Cardiac muscle cell (in vitro differentiated cells and primary cell): ENCODE measurements around the gene EXOC3. TPM values are rescaled to one million over a fixed set of nuclear protein-coding genes. Genes with fewer than 3 reads are reported as not detected.

ENCODE experiments used
- DNase-seq, 2 donors: peaks; one replicate each; pipeline versions ENCODE4 v3.0.0 to v3.0.0-alpha.2; 2010 to 2017; ENCODE audit warnings: low read depth in 1 of 2, low spot score in 1 of 2
- H3K27ac ChIP-seq: fragments of 200-600 bp; sonication (generic); 2 replicates; pipeline ENCODE4 v1.5.1; 2016
- H3K27me3 ChIP-seq: fragments of 200-600 bp; sonication (generic); 2 replicates; pipeline ENCODE4 v1.6.0; 2016; ENCODE audit warnings: control low read depth
- H3K36me3 ChIP-seq: fragments of 200-600 bp; sonication (generic); 2 replicates; pipeline ENCODE4 v1.5.1; 2016; ENCODE audit warnings: control low read depth
- H3K4me1 ChIP-seq: fragments of 200-600 bp; sonication (generic); 2 replicates; pipeline ENCODE4 v1.8.1; 2017; ENCODE audit warnings: low read depth, mild to moderate bottlenecking, mixed run types
- H3K4me3 ChIP-seq: fragments of 200-600 bp; sonication (generic); 2 replicates; pipeline ENCODE4 v1.5.1; 2016; ENCODE audit warnings: mild to moderate bottlenecking
- H3K9me3 ChIP-seq: fragments of 200-600 bp; sonication (generic); 2 replicates; pipeline ENCODE4 v1.5.1; 2017; ENCODE audit warnings: low read depth, mild to moderate bottlenecking, control low read depth
- polyA plus RNA-seq: library from polyadenylated mRNA; unstranded; fragments of >200 nt; fragmentation: Nextera tagmentation; extraction: Ambion mirVana; gene quantifications from 2 replicates; pipeline ENCODE4 v1.2.1, GENCODE V29; 2016
- total RNA-seq: library from RNA; depleted of rRNA; stranded (reverse); fragments of >200 nt; gene quantifications from 2 replicates; pipeline ENCODE4 v1.2.3, GENCODE V29; 2016
- TF ChIP-seq, protein P1 (sequence below): IDR thresholded peaks from 2 replicates; pipeline ENCODE4 v1.5.1; 2012; ENCODE audit warnings: low read depth, mild to moderate bottlenecking, low read length

Gene EXOC3
- total and polyA plus RNA-seq, 2 experiments from 2014 or later, result 34.8 to 56.4 TPM

DNA sequence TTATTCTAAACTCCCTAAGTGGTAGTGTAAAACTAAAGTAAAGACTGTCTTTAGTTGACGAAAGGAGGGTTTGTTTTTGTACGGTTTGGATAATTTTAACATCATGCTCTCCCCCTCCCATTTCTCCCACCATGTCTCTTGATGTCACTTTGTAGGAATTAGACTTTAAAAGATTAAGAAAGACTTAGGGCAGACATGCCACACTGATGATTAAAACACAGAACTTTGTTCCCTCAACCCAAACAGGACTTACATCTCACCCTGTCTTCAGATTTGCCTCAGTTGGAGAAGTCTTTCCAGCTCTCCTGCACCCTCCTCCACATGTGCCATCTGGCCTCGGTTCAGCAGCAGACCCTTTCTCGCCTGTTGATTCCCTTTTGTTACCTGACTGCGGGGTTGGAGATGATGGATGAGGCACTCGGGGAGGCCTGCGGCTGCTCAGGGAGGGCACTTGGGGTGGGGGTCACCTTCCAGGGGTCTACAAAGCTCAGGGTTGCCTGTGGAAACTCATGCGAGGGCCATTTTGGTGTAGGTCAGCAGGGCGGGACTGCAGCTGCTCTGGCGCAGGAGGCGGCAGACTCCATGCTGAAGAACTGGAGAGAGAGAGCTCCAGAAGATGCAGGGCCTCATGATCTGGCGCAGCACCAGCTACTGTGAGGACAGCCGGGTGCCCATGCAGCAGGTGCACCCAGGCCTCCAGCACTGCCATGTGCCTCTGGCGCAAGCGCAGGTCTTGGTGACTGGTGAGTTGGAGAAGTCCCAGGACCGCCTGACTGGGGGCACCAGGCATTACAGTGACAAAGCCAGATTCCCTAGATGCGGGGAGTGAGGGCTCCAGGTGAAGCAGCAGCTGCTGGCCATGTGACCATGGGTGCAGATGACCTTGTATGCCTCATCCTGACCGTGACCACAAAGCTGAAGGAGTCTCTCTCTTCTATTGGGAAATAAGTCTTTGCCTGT is 24.5 kb upstream of the EXOC3 start:
- TF ChIP-seq, protein P1, sequence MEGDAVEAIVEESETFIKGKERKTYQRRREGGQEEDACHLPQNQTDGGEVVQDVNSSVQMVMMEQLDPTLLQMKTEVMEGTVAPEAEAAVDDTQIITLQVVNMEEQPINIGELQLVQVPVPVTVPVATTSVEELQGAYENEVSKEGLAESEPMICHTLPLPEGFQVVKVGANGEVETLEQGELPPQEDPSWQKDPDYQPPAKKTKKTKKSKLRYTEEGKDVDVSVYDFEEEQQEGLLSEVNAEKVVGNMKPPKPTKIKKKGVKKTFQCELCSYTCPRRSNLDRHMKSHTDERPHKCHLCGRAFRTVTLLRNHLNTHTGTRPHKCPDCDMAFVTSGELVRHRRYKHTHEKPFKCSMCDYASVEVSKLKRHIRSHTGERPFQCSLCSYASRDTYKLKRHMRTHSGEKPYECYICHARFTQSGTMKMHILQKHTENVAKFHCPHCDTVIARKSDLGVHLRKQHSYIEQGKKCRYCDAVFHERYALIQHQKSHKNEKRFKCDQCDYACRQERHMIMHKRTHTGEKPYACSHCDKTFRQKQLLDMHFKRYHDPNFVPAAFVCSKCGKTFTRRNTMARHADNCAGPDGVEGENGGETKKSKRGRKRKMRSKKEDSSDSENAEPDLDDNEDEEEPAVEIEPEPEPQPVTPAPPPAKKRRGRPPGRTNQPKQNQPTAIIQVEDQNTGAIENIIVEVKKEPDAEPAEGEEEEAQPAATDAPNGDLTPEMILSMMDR, result no peak
- Histone ChIP-seq H3K9me3 (no peaks in the 10 kb centered on the region), H3K27ac (no peak overlapping the region), H3K27me3 (no peaks in the 10 kb centered on the region), H3K4me1 (peaks cover 4% of the 10 kb centered on the region), H3K36me3 (no peaks in the 10 kb centered on the region), H3K4me3 (no peak overlapping the region)
- no peak for DNase-seq

DNA sequence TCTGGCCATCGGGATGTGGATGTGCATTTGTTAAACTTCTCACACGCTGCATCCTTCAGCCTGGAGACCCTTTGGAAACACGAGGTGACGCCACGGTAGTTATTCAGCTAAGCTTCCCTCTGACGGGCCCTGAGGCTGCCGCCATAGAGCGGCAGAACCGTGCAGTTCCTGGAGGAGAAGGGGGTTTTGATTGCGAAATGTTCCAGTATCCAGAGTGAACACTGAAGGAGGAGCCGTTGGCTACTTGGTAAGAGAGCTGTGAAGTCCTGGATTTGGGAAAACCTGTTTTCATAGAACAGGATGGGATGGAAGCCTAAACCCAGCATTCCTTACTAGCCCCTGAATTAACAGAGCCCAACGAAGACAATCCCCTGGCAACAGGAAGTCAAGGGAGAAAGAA is 23.0 kb upstream of the EXOC3 start:
- Histone ChIP-seq H3K27ac (no peak overlapping the region), H3K9me3 (no peaks in the 10 kb centered on the region), H3K4me3 (no peak overlapping the region), H3K27me3 (no peaks in the 10 kb centered on the region), H3K4me1 (peaks cover 4% of the 10 kb centered on the region), H3K36me3 (no peaks in the 10 kb centered on the region)
- no peak for DNase-seq
- TF ChIP-seq, protein P1, result no peak

DNA sequence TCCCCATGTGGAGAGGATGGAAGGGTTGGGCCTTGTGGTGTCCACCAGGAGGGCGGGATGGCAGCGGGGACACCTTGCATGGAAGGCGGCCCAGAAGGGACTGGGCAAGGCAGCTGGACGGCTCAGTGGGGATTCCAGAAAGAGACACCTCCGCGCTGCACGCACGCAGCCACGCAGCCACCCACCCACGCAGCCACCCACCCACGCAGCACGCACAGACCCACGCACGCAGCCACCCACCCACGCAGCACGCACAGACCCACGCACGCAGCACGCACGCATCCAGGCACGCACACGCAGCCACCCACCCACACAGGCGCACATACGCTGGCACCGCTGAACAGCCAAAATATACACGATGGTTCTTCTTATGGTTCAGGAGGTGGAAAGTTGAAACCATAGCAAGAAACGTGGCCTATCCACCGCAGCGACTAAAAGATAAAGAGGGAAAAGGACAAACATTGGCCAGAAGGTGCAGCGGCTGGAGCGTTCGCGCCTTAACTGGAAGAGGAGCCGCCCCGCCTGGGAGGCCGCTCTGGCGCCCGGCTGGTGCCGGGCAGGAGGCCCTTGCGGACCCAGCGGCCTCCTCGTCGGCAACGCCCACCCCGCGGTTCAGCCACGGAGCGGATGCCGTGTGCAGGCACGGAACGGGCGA is 22.2 kb upstream of the EXOC3 start:
- TF ChIP-seq, protein P1, result no peak
- Histone ChIP-seq H3K9me3 (no peaks in the 10 kb centered on the region), H3K4me1 (peaks cover 2% of the 10 kb centered on the region), H3K27me3 (no peaks in the 10 kb centered on the region), H3K4me3 (no peak overlapping the region), H3K27ac (no peak overlapping the region), H3K36me3 (no peaks in the 10 kb centered on the region)
- DNase-seq, result no peak

DNA sequence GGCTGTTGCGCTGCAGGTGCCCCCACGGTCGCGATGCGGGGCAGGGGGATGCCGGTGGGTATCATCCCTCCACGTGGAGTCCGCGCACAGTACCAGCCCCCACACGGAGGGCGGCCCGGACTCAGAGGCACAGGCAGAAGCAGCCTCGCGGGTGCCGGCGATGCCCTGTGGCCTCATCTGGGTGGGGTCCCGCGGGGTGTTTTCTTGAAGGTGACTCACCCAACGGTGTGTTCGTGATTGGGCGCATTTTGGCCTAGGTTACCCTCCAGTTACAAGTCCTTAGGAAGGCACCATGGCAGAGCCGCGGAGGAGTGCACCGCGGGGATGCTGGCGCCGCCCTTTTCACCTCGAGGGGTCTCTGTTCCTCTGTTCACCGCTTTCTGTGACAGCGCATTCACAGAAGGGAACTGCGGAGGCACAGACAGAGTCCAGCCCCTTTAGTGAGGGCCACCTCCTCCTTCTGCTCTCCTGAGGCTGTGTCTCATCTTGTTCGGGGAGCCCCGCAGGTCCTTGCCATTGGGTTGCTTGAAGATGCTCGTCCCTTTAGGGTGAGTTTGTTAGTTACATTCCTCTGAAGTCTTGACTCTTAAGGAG is 21.6 kb upstream of the EXOC3 start:
- Histone ChIP-seq H3K36me3 (no peaks in the 10 kb centered on the region), H3K27ac (no peak overlapping the region), H3K9me3 (no peaks in the 10 kb centered on the region), H3K4me1 (no peaks in the 10 kb centered on the region), H3K27me3 (no peaks in the 10 kb centered on the region), H3K4me3 (no peak overlapping the region)
- TF ChIP-seq, protein P1, result no peak
- no peak for DNase-seq

DNA sequence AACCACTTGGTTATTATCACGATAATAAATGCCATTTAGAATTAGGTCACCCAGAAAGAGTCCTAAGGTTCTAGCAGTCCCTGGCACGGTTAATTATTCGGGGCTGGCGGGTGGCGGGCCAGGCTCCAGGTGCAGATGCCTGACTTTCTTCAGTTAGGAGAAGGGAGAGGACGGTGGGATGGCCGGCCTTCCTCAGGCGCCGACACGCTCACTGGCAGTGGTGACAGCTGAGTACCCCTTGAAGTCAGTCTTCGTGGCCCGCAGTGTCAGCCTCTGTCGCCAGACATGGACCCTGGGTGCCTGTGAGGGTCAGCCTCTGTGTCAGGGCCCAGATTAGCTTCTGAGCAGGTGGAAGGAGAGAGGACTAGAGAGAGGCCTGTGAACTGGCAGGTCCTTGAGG is 21.1 kb upstream of the EXOC3 start:
- no peak for DNase-seq
- Histone ChIP-seq H3K27ac (no peak overlapping the region), H3K9me3 (no peaks in the 10 kb centered on the region), H3K36me3 (no peaks in the 10 kb centered on the region), H3K4me1 (no peaks in the 10 kb centered on the region), H3K27me3 (no peaks in the 10 kb centered on the region), H3K4me3 (no peak overlapping the region)
- TF ChIP-seq, protein P1, result no peak
